Esophagus squamous epithelium (tissue), 4 donors: ENCODE data around the gene TMEM178B.

Source experiments
- POLR2A ChIP-seq, 4 donors: fragments of 450-650 bp; IDR thresholded peaks; one replicate each; pipeline ENCODE4 v1.6.1; 2017; ENCODE audit warnings: antibody characterized with exemption in 4 of 4, mild to moderate bottlenecking in 4 of 4, moderate library complexity in 3 of 4
- TF ChIP-seq, protein P1 (sequence below), 6 experiments: fragments of 450-650 bp in 4 of 6; fragments of 200-600 bp in 2 of 6; sonication (generic) in 2 of 6; IDR thresholded peaks; one replicate each; pipeline ENCODE4 v1.5.1; 2016 to 2019; ENCODE audit warnings: antibody characterized with exemption in 6 of 6, mild to moderate bottlenecking in 4 of 6, moderate library complexity in 4 of 6

DNA sequence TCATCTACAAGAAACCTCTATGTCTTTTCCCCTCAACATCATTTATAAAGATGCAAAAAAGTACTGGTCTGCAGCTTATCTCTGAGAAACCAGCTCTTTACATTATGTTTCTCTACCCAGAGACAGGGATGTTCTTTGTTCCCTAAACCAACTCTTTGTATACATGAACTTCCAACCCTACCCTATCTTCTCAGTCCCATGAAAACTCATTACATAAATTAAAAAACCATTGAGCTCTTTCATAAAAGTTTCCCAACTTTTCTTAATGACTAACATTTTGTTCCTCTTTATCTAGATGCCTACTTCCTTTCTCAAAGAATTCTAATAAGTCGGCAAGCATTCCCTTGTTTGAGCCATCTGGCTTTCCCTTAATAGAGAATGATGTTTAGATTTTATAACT lies 284.5 kb downstream of the TMEM178B start:
- TF ChIP-seq POLR2A (IDR thresholded peaks at IDR 0.05) = no peak
- TF ChIP-seq, protein P1, sequence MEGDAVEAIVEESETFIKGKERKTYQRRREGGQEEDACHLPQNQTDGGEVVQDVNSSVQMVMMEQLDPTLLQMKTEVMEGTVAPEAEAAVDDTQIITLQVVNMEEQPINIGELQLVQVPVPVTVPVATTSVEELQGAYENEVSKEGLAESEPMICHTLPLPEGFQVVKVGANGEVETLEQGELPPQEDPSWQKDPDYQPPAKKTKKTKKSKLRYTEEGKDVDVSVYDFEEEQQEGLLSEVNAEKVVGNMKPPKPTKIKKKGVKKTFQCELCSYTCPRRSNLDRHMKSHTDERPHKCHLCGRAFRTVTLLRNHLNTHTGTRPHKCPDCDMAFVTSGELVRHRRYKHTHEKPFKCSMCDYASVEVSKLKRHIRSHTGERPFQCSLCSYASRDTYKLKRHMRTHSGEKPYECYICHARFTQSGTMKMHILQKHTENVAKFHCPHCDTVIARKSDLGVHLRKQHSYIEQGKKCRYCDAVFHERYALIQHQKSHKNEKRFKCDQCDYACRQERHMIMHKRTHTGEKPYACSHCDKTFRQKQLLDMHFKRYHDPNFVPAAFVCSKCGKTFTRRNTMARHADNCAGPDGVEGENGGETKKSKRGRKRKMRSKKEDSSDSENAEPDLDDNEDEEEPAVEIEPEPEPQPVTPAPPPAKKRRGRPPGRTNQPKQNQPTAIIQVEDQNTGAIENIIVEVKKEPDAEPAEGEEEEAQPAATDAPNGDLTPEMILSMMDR (IDR thresholded peaks at IDR 0.05) = no peak
